H1 (cell line): ENCODE measurements around the gene RBM15B. TPM values are rescaled to one million over a fixed set of nuclear protein-coding genes. Genes with fewer than 3 reads are reported as not detected.

ENCODE experiments used
- CTCF ChIA-PET: fragments of 300-600 bp; sonication (Branson Sonifier 250); formaldehyde crosslinking; loops from one replicate; lab custom pipeline; 2021; ENCODE audit not compliant: partially characterized antibody; lab: Charles Lee
- POLR2A ChIA-PET: fragments of 300-600 bp; sonication (Branson Sonifier 250); formaldehyde crosslinking; loops from one replicate; lab custom pipeline; 2021; ENCODE audit warnings: inconsistent platforms; ENCODE audit not compliant: partially characterized antibody; lab: Charles Lee
- DNase-seq, 2 experiments: peaks; one replicate each; pipeline versions ENCODE4 v3.0.0 to v3.0.0-alpha.2; 2010 to 2022; ENCODE audit warnings: low spot score in 2 of 2, low read depth in 1 of 2, mixed read lengths in 1 of 2
- FAIRE-seq: peaks from 2 replicates; lab custom pipeline; 2011; peaks lifted over from hg19 to GRCh38; lab: Jason Lieb, UNC
- H2AFZ ChIP-seq: 2 replicates; pipeline ENCODE4 v1.8.1; 2012; ENCODE audit warnings: low read length, inconsistent platforms
- H2AK5ac ChIP-seq: 2 replicates; pipeline ENCODE4 v1.6.1; 2013; ENCODE audit warnings: low read depth, low read length
- H2BK120ac ChIP-seq: replicated peaks from 2 replicates; pipeline ENCODE3; 2013; ENCODE audit warnings: low read depth, low read length, inconsistent platforms
- H2BK12ac ChIP-seq: 2 replicates; pipeline ENCODE4 v1.6.1; 2013; ENCODE audit warnings: low read depth, low read length
- H2BK15ac ChIP-seq: 2 replicates; pipeline ENCODE4 v1.6.1; 2013; ENCODE audit warnings: low read length
- H2BK20ac ChIP-seq: 2 replicates; pipeline ENCODE4 v1.6.1; 2013; ENCODE audit warnings: low read length
- H2BK5ac ChIP-seq: 2 replicates; pipeline ENCODE4 v1.6.1; 2013; ENCODE audit warnings: low read depth, low read length
- H3K14ac ChIP-seq: 2 replicates; pipeline ENCODE4 v1.6.1; 2013; ENCODE audit warnings: inconsistent platforms; ENCODE audit not compliant: insufficient read length
- H3K18ac ChIP-seq: 2 replicates; pipeline ENCODE4 v1.6.1; 2013; ENCODE audit warnings: low read length; ENCODE audit errors: extremely low read depth
- H3K23ac ChIP-seq: 2 replicates; pipeline ENCODE4 v1.6.1; 2013; ENCODE audit warnings: inconsistent platforms; ENCODE audit not compliant: insufficient read length
- H3K23me2 ChIP-seq: 2 replicates; pipeline ENCODE4 v1.6.1; 2013; ENCODE audit warnings: low read depth, low read length
- H3K27ac ChIP-seq: 2 replicates; pipeline ENCODE4 v1.6.1; 2011; ENCODE audit warnings: low read depth, low read length, inconsistent platforms
- H3K27me3 ChIP-seq, 4 experiments: replicated peaks in 1 of 4; 1 replicate in 1 of 4; 2 replicates in 3 of 4; pipeline versions ENCODE4 v1.6.1 to v1.8.1; 2011 to 2013; ENCODE audit warnings: low read length in 3 of 4, mild to moderate bottlenecking in 3 of 4, inconsistent platforms in 2 of 4, mixed read lengths in 2 of 4, moderate library complexity in 1 of 4; ENCODE audit not compliant: control insufficient read depth in 3 of 4, insufficient read depth in 3 of 4; ENCODE audit errors: extremely low read depth in 1 of 4
- H3K36me3 ChIP-seq, 4 experiments: 2 replicates each; pipeline versions ENCODE4 v1.6.1 to v1.8.1; 2011 to 2013; ENCODE audit warnings: mild to moderate bottlenecking in 4 of 4, low read length in 3 of 4, moderate library complexity in 2 of 4, control low read depth in 1 of 4, inconsistent platforms in 1 of 4; ENCODE audit not compliant: insufficient read depth in 4 of 4, control insufficient read depth in 2 of 4
- H3K4ac ChIP-seq: replicated peaks from 2 replicates; pipeline ENCODE3; 2013; ENCODE audit warnings: low read length, low read depth, mixed read lengths, inconsistent platforms; ENCODE audit not compliant: insufficient read length
- H3K4me1 ChIP-seq, 4 experiments: replicated peaks in 1 of 4; 1 replicate in 1 of 4; 2 replicates in 3 of 4; pipeline versions ENCODE4 v1.6.1 to v1.8.1; 2011 to 2013; ENCODE audit warnings: low read length in 3 of 4, inconsistent platforms in 2 of 4, mixed read lengths in 1 of 4; ENCODE audit not compliant: insufficient read depth in 4 of 4, control insufficient read depth in 3 of 4
- H3K4me2 ChIP-seq, 2 experiments: 2 replicates each; pipeline versions ENCODE4 v1.6.1 to v1.8.1; 2011 to 2013; ENCODE audit warnings: low read depth in 2 of 2, low read length in 2 of 2, control low read depth in 1 of 2, inconsistent platforms in 1 of 2, mild to moderate bottlenecking in 1 of 2; ENCODE audit not compliant: insufficient read depth in 1 of 2
- H3K4me3 ChIP-seq, 4 experiments: fragments of 200-600, 300-600 bp in 1 of 4; sonication (generic), shearing (Covaris generic), sonication (Bioruptor Twin) in 1 of 4; 2 replicates each; pipeline versions ENCODE4 v1.5.1 to v1.8.1; 2011 to 2016; ENCODE audit warnings: low read length in 4 of 4, low read depth in 3 of 4, control low read depth in 2 of 4, inconsistent platforms in 2 of 4, mild to moderate bottlenecking in 2 of 4, mixed read lengths in 1 of 4, moderate library complexity in 1 of 4; ENCODE audit not compliant: insufficient read depth in 2 of 4; ENCODE audit errors: extremely low read depth in 1 of 4
- H3K56ac ChIP-seq: replicated peaks from 2 replicates; pipeline ENCODE3; 2013; ENCODE audit warnings: low read depth, mild to moderate bottlenecking, mixed read lengths, low read length, inconsistent platforms; ENCODE audit not compliant: insufficient read length
- H3K79me1 ChIP-seq: 2 replicates; pipeline ENCODE4 v1.6.1; 2013; ENCODE audit warnings: low read depth, low read length, control low read depth
- H3K79me2 ChIP-seq, 2 experiments: 2 replicates each; pipeline versions ENCODE4 v1.6.1 to v1.8.1; 2012 to 2013; ENCODE audit warnings: low read length in 2 of 2, mild to moderate bottlenecking in 2 of 2, inconsistent platforms in 1 of 2; ENCODE audit not compliant: insufficient read depth in 2 of 2, control insufficient read depth in 1 of 2
- H3K9ac ChIP-seq, 4 experiments: replicated peaks in 1 of 4; 1 replicate in 1 of 4; 2 replicates in 3 of 4; pipeline versions ENCODE4 v1.6.1 to v1.8.1; 2011 to 2013; ENCODE audit warnings: low read depth in 3 of 4, low read length in 3 of 4, control low read depth in 2 of 4, mild to moderate bottlenecking in 2 of 4, moderate library complexity in 2 of 4, inconsistent platforms in 1 of 4; ENCODE audit errors: extremely low read depth in 1 of 4
- H3K9me3 ChIP-seq, 2 experiments: 2 replicates each; pipeline versions ENCODE4 v1.6.1 to v1.8.1; 2012 to 2013; ENCODE audit warnings: mild to moderate bottlenecking in 2 of 2, moderate library complexity in 2 of 2, control low read depth in 1 of 2, inconsistent platforms in 1 of 2, low read depth in 1 of 2, low read length in 1 of 2, mixed read lengths in 1 of 2; ENCODE audit not compliant: insufficient read depth in 2 of 2
- H4K20me1 ChIP-seq, 2 experiments: replicated peaks in 1 of 2; 2 replicates each; pipeline versions ENCODE3 to v1.8.1; 2011 to 2013; ENCODE audit warnings: inconsistent platforms in 2 of 2, low read length in 2 of 2, mild to moderate bottlenecking in 1 of 2; ENCODE audit not compliant: insufficient read depth in 2 of 2, control insufficient read depth in 1 of 2
- H4K5ac ChIP-seq: 2 replicates; pipeline ENCODE4 v1.6.1; 2013; ENCODE audit warnings: low read length, low read depth, mixed read lengths, inconsistent platforms; ENCODE audit not compliant: insufficient read length
- H4K8ac ChIP-seq: 2 replicates; pipeline ENCODE4 v1.8.0; 2013; ENCODE audit warnings: mild to moderate bottlenecking, moderate library complexity, low read length, inconsistent platforms; ENCODE audit not compliant: insufficient read depth; ENCODE audit errors: extremely low read depth
- H4K91ac ChIP-seq: replicated peaks from 2 replicates; pipeline ENCODE3; 2013; ENCODE audit warnings: low read length, mixed read lengths, inconsistent platforms; ENCODE audit not compliant: insufficient read length
- JUND ChIP-seq: IDR thresholded peaks from 2 replicates; pipeline ENCODE4 v1.6.1; 2011; ENCODE audit warnings: mild to moderate bottlenecking, improper control_type of control experiment, low read length
- NANOG ChIP-seq: IDR thresholded peaks from 2 replicates; pipeline ENCODE4 v1.6.1; 2011; ENCODE audit warnings: low read length, low read depth, mild to moderate bottlenecking, inconsistent platforms; ENCODE audit not compliant: insufficient read depth, poor library complexity, severe bottlenecking
- POLR2A ChIP-seq, 2 experiments: IDR thresholded peaks; 1 replicate in 1 of 2; 2 replicates in 1 of 2; pipeline ENCODE4 v1.6.1; 2011; ENCODE audit warnings: low read depth in 2 of 2, low read length in 2 of 2, mild to moderate bottlenecking in 2 of 2; ENCODE audit errors: control extremely low read depth in 1 of 2
- POLR2AphosphoS5 ChIP-seq: IDR thresholded peaks from 2 replicates; pipeline ENCODE4 v1.6.1; 2011; ENCODE audit warnings: low read depth, low read length
- SIRT6 ChIP-seq: IDR thresholded peaks from one replicate; pipeline ENCODE4 v1.7.1; 2012; ENCODE audit warnings: low read length, inconsistent platforms
- SP2 ChIP-seq: IDR thresholded peaks from 2 replicates; pipeline ENCODE4 v1.6.1; 2012; ENCODE audit warnings: mild to moderate bottlenecking, low read length, inconsistent platforms
- TAF7 ChIP-seq: optimal IDR thresholded peaks from 2 replicates; pipeline ENCODE3; 2011; ENCODE audit warnings: low read depth, mild to moderate bottlenecking, inconsistent platforms, low read length, moderate library complexity, borderline replicate concordance
- WGBS, 2 experiments: shearing (Covaris generic) in 1 of 2; methylation state at CpG; one replicate each; pipeline versions ENCODE4 v1.1.6 to v1.1.7; 2013 to 2015; ENCODE audit warnings: low lambda C conversion rate in 2 of 2, mixed read lengths in 2 of 2, inconsistent platforms in 1 of 2, low coverage in 1 of 2, missing lambda C conversion rate in 1 of 2; ENCODE audit not compliant: insufficient replicate concordance in 2 of 2, insufficient coverage in 1 of 2, insufficient read length in 1 of 2; ENCODE audit errors: extremely low coverage in 1 of 2, missing lambda C conversion rate in 1 of 2; 5-methylcytosine and 5-hydroxymethylcytosine counted together
- polyA plus RNA-seq, 7 experiments: library from polyadenylated mRNA; depleted of rRNA in 3 of 7; stranded (reverse) in 5 of 7; unstranded in 2 of 7; fragments of >200 nt in 5 of 7; fragments of 200-250 nt in 2 of 7; gene quantifications; 1 replicate in 5 of 7; 2 replicates in 1 of 7; 4 replicates in 1 of 7; pipeline versions ENCODE4 v1.2.1 to v1.2.3, GENCODE V29; 2011 to 2013; ENCODE audit warnings: missing spikeins in 2 of 7, mixed read lengths in 2 of 7
- total RNA-seq: library from RNA; stranded (reverse); fragmentation: NEBNext Ultra II Directional; extraction: Animal tissue kit (Norgen Biotek cat#: 25700); gene quantifications from 2 replicates; pipeline ENCODE4 v1.2.1, GENCODE V29; 2021

RBM15B gene
- total and polyA plus RNA-seq, 2 of the 8 experiments (the other 6 are each of a cell fraction or from before 2014, with no cell fraction given), result 22.2 to 59.1 TPM

GRCh38 chr3:51393564-51393963, 2.5 kb downstream of the RBM15B start:
- Histone ChIP-seq H3K79me2 (peaks cover 22 to 44% of the 10 kb centered on the region in 2 experiments), H2BK5ac (0 out of 2 replicates have a peak overlapping the region, but pooled peaks have one; percentile 25), H3K9ac (no peak overlapping the region), H3K9me3 (no peaks in the 10 kb centered on the region; a peak in 1 of 4 replicates), H3K56ac (no peak overlapping the region), H4K20me1 (peaks cover 37 to 38% of the 10 kb centered on the region in 2 experiments), H3K27me3 (no peaks in the 10 kb centered on the region), H3K4me1 (peaks cover 0 to 23% (median 14%) of the 10 kb centered on the region in 4 experiments; a peak in 5 of 7 replicates), H4K5ac (no peak overlapping the region), H3K18ac (no peak overlapping the region), H4K8ac (peak overlapping the region; percentile 51), H2BK20ac (no peak overlapping the region), H4K91ac (no peak overlapping the region), H3K36me3 (peaks cover 30 to 77% (median 41%) of the 10 kb centered on the region in 4 experiments), H2BK15ac (no peak overlapping the region), H3K79me1 (peaks cover 17% of the 10 kb centered on the region), H3K27ac (no peak overlapping the region), H3K23ac (no peak overlapping the region), H3K4ac (no peak overlapping the region), H3K23me2 (peaks cover 9% of the 10 kb centered on the region; the same call in 1 of the 2 replicates), H3K4me3 (peak overlapping the region in 1 of 4 experiments; percentile 83; a peak in 2 of 8 replicates), H3K14ac (no peak overlapping the region), H2BK12ac (no peak overlapping the region), H2AFZ (no peak overlapping the region), H3K4me2 (peak overlapping the region; percentile 23 to 52; a peak in 1 of 4 replicates), H2AK5ac (no peak overlapping the region), H2BK120ac (no peak overlapping the region)
- DNase-seq (no peak), FAIRE-seq (no peak)
- 91% methylated on average over 13 of the region's 14 CpGs; no CpG with 5 or more reads in 1 of the 2 experiments for WGBS, 2 experiments
- ChIA-PET CTCF (interaction anchor here (1.1 to 2.2 kb wide), 6 partner anchors 10 to 778 kb away, joined by 3 to 8 read pairs (median 4); no protein-coding TSS in a partner anchor), POLR2A (interaction anchor here (1.1 to 2.8 kb wide), 7 partner anchors 8 to 106 kb away, joined by 3 to 9 read pairs (median 6); partner anchors contain the start of genes DCAF1 and MANF)
- TF ChIP-seq SIRT6 (no peak), NANOG (no peak), POLR2AphosphoS5 (peak; percentile 34; the same call in 1 of the 2 replicates), TAF7 (no peak), POLR2A (IDR thresholded peaks at IDR 0.05; ENCODE audit: control extremely low read depth in 1 of 2, low read depth in 2 of 2, low read length in 2 of 2) (no peak), JUND (no peak), SP2 (no peak)
